WERI-Rb-1 (cell line): ENCODE data around the gene FNDC7.

Experiments
- DNase-seq: peaks from one replicate; pipeline ENCODE4 v3.0.0-alpha.2; 2020
- H3K27ac ChIP-seq: fragments of 250-450 bp; sonication (Bioruptor Pico); 2 replicates; pipeline ENCODE4 v1.5.1; 2020; ENCODE audit warnings: mild to moderate bottlenecking, moderate library complexity
- H3K27me3 ChIP-seq: fragments of 250-450 bp; sonication (Bioruptor Pico); 2 replicates; pipeline ENCODE4 v1.5.1; 2021; ENCODE audit warnings: mild to moderate bottlenecking, low read depth, moderate library complexity; ENCODE audit not compliant: insufficient read depth, severe bottlenecking
- H3K36me3 ChIP-seq: fragments of 250-450 bp; sonication (Bioruptor Pico); 2 replicates; pipeline ENCODE4 v1.5.1; 2020; ENCODE audit warnings: mild to moderate bottlenecking, moderate library complexity
- H3K4me3 ChIP-seq: 2 replicates; pipeline ENCODE4 v1.5.1; 2011; ENCODE audit warnings: low read depth, mild to moderate bottlenecking, control low read depth, low read length
- H3K9me3 ChIP-seq: fragments of 250-450 bp; sonication (Bioruptor Pico); 2 replicates; pipeline ENCODE4 v1.5.1; 2021; ENCODE audit warnings: mild to moderate bottlenecking, moderate library complexity; ENCODE audit not compliant: severe bottlenecking
- CTCF ChIP-seq: IDR thresholded peaks from 2 replicates; pipeline ENCODE4 v1.5.1; 2011; ENCODE audit warnings: low read depth, mild to moderate bottlenecking, control low read depth, inconsistent platforms, low read length

FNDC7 gene

GRCh38 chr1:108746382-108747170, 33.9 kb downstream of the FNDC7 start, which contains the start of gene STXBP3:
STXBP3 (plus strand) TSS chr1:108746674; CDS start chr1:108746738, 64 bp downstream.
- peak; percentile 100 for DNase-seq
- H3K36me3 ChIP-seq = no peaks in the 10 kb centered on the region; the same call in 1 of the 2 replicates

DNA sequence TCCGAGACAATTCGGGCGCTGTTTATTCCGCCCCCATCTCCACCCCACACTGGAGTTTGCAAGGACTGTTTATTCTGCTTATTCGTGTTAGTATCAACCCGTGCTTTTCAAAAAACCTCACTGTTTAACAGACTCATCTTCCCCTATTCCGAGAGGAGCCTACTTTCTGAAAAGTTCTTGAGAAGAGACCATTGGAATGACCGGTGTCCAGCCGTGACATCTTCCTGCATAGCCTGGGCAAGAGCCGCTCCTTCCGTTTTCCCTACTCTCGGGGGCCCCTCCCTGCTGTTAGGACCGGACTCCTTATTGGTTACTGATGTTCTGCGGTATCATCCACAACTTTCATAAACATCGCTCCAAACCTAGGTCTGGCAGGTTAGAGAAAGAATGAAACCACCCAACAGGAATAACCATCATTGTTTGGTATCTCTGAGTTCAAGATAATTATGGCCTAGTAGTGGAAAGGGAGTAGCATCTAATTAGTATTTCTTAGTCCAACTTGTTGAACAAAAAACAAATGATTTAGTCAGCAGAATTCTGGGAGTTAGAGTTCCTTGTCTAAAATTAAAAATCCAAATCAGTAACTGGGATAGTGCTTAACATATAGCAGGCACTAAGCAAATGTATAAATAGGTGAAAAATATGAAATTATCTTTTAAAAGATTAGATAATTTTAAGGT, 34.6 kb downstream of the FNDC7 start:
- no peak for TF ChIP-seq CTCF
- Histone ChIP-seq H3K36me3 (peaks cover under 1% of the 10 kb centered on the region; the same call in 1 of the 2 replicates), H3K9me3 (no peaks in the 10 kb centered on the region), H3K27ac (peak overlapping the region; percentile 86), H3K4me3 (peak overlapping the region; percentile 91), H3K27me3 (no peaks in the 10 kb centered on the region)
- DNase-seq = peak; percentile 80

More at GRCh38 chr1:108746382-108747170, 33.9 kb downstream of the FNDC7 start, which contains the start of gene STXBP3:
- Histone ChIP-seq H3K27ac (peak within 1 kb of the TSS; percentile 86), H3K4me3 (peak within 1 kb of the TSS; percentile 91), H3K9me3 (no peaks in the 10 kb centered on the region), H3K27me3 (no peaks in the 10 kb centered on the region)
- peak; percentile 96 for TF ChIP-seq CTCF

DNA sequence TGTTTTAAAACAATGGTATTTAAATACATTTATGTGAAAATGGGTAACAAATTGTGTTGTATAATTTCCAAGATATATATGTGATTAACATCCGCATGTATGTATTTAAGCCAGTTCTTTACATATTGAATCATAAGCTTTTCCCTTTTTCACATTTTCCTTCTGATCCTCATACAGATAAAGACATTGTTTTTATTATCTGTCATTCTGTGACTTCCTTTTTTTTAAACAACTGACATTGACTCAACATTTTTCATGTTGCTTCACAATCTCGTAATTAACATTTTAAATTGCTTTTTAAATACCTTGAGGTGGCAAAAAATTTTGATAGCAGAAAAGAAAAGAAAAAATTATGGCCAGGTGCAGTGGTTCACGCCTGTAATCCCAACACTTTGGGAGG, 35.2 kb downstream of the FNDC7 start:
- Histone ChIP-seq H3K36me3 (peaks cover 3% of the 10 kb centered on the region; the same call in 1 of the 2 replicates), H3K4me3 (peak overlapping the region; percentile 91; the same call in 1 of the 2 replicates), H3K27ac (no peak overlapping the region; the same call in 1 of the 2 replicates)

DNA sequence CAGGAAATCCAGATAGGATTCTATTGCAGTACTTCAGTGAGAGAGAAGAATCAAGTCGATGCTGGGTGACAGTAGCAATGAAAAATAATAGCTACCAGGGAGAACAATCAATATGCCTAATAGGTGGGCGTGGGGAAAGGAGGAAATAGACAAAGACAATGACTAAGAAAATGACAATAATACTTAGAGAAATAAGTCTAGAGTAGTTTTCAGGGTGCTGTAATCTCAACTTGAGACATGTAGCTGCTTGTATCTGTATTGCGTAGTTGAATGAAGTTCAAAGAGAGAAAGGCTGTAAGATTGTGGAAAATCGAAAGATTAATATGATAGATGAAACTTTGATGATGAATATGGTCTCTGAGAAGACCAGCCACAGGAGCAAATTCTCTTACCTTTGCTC, 36.4 kb downstream of the FNDC7 start:
- Histone ChIP-seq H3K27ac (no peak overlapping the region), H3K4me3 (no peak overlapping the region), H3K9me3 (no peaks in the 10 kb centered on the region), H3K36me3 (peaks cover 3% of the 10 kb centered on the region; the same call in 1 of the 2 replicates), H3K27me3 (no peaks in the 10 kb centered on the region)
- TF ChIP-seq CTCF = no peak
- no peak for DNase-seq

More for the DNA sequence above, 35.2 kb downstream of the FNDC7 start:
- TF ChIP-seq CTCF = no peak
- no peaks in the 10 kb centered on the region for H3K9me3 ChIP-seq
- no peak for DNase-seq
- H3K27me3 ChIP-seq = no peaks in the 10 kb centered on the region

DNA sequence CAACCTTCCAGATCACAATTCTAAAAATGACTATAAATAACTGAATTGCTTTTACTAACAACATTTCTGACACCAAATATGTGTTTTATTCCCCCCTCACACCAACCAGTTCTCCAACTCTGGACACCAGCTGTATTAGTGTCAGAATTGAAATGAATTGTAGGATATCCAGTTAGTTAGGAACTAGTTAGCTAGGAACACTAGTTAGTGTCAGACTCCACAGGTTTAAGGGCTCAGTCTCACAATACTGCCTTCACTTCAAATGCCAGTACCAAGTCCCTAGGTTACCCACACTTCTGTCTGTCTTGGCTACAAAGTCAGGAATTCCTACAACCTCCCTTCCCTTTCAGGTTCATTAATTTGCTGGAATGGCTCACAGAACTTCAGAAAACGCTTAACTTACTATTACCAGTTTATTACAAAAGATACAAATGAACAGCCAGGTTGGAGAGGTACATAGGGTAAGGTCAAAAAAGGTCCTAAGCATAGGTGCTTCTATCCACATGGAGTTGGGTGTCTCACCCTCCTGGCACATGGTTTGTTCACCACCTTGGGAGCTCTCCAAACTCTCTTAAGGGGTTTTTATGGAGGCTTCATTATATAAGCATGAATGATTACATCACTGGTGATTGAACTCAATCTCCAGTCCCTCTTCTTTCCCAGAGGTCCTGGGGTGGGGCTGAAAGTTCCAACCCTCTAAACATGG, 37.9 kb downstream of the FNDC7 start:
- DNase-seq = no peak
- TF ChIP-seq CTCF = no peak
- Histone ChIP-seq H3K27me3 (no peaks in the 10 kb centered on the region), H3K9me3 (no peaks in the 10 kb centered on the region), H3K27ac (no peak overlapping the region), H3K4me3 (no peak overlapping the region), H3K36me3 (peaks cover 3% of the 10 kb centered on the region; the same call in 1 of the 2 replicates)
